CD4-positive, alpha-beta T cell treated with Interferon gamma for 1 hour (primary cell): ENCODE data around the gene LTF.
"Not testable (repeated sequence)": the region's sequence is repeated elsewhere in the genome, so short reads cannot be mapped to it uniquely, and the experiment has no call there.

Experiments
- DNase-seq: peaks from one replicate; pipeline ENCODE4 v3.0.0-alpha.2; 2020

The LTF gene

GRCh38 chr3:46388847-46389246 lies 75.9 kb downstream of the LTF start:
- DNase-seq = not testable (repeated sequence)

GRCh38 chr3:46386205-46386604 lies 78.5 kb downstream of the LTF start:
- DNase-seq = no peak
